A549 (cell line): ENCODE data around the gene FUCA2. TPM values are rescaled to one million over a fixed set of nuclear protein-coding genes. Genes with fewer than 3 reads are reported as not detected.

Experiments
- ATAC-seq, 2 experiments: fragments of 200-7000 bp in 1 of 2; fragments of >200 bp in 1 of 2; cut with Nextera tagmentation in 1 of 2; cut with Tn5 transposase in 1 of 2; 3 replicates each; pipeline versions ENCODE4 v1.8.0 to v1.9.1; 2018 to 2020; ENCODE audit warnings: mild to moderate bottlenecking in 1 of 2, moderate library complexity in 1 of 2
- CTCF ChIA-PET: fragments of 300-600 bp; sonication (Branson Sonifier 250); formaldehyde crosslinking; extraction: SDS; loops from one replicate; lab custom pipeline; 2021; ENCODE audit warnings: antibody characterized with exemption, inconsistent platforms; lab: Yijun Ruan, JAX
- POLR2A ChIA-PET: fragments of 350-600 bp; formaldehyde crosslinking; extraction: SDS; loops from one replicate; lab custom pipeline; 2021; ENCODE audit warnings: antibody characterized with exemption, inconsistent platforms; lab: Yijun Ruan, JAX
- DNase-seq, 2 experiments: peaks; one replicate each; pipeline versions ENCODE4 v3.0.0 to v3.0.0-alpha.2; 2011 to 2016; ENCODE audit warnings: low read depth in 1 of 2, low spot score in 1 of 2
- FAIRE-seq: peaks from 2 replicates; lab custom pipeline; 2011; peaks lifted over from hg19 to GRCh38; lab: Jason Lieb, UNC
- H3K27ac ChIP-seq, 2 experiments: fragments of >200 bp; sonication (Bioruptor Twin); formaldehyde crosslinking; 3 replicates each; pipeline ENCODE4 v1.5.1; 2016 to 2017
- H3K4me1 ChIP-seq: fragments of >200 bp; sonication (Bioruptor Twin); formaldehyde crosslinking; 3 replicates; pipeline ENCODE4 v1.6.1; 2016
- H3K4me2 ChIP-seq: fragments of >200 bp; sonication (Bioruptor Twin); formaldehyde crosslinking; 3 replicates; pipeline ENCODE4 v1.6.1; 2016
- H3K4me3 ChIP-seq: fragments of >200 bp; sonication (Bioruptor Twin); formaldehyde crosslinking; 3 replicates; pipeline ENCODE4 v1.5.1; 2016
- H3K9me3 ChIP-seq: fragments of >200 bp; sonication (Bioruptor Twin); formaldehyde crosslinking; 3 replicates; pipeline ENCODE4 v1.6.1; 2016
- ATOH8 ChIP-seq: fragments of 250-450 bp; sonication (Bioruptor Pico); IDR thresholded peaks from 2 replicates; pipeline ENCODE4 v1.5.0; 2020; ENCODE audit warnings: low read depth, mild to moderate bottlenecking, moderate library complexity
- BCL3 ChIP-seq: fragments of >200 bp; sonication (Bioruptor Twin); formaldehyde crosslinking; IDR thresholded peaks from 3 replicates; pipeline ENCODE4 v1.6.1; 2016
- CEBPB ChIP-seq, 2 experiments: fragments of >200 bp in 1 of 2; sonication (Bioruptor Twin) in 1 of 2; formaldehyde crosslinking in 1 of 2; IDR thresholded peaks; 2 replicates each; pipeline ENCODE4 v1.6.1; 2012 to 2016
- CHD2 ChIP-seq: fragments of 150-350 bp; IDR thresholded peaks from 2 replicates; pipeline ENCODE4 v1.6.1; 2014; ENCODE audit warnings: low read length; ENCODE audit not compliant: partially characterized antibody
- CHD4 ChIP-seq: fragments of 200-600 bp; sonication (generic); IDR thresholded peaks from 2 replicates; pipeline ENCODE4 v1.6.1; 2016; ENCODE audit warnings: antibody characterized with exemption, mild to moderate bottlenecking, borderline replicate concordance
- EHF ChIP-seq: fragments of 250-450 bp; sonication (Bioruptor Pico); IDR thresholded peaks from 2 replicates; pipeline ENCODE4 v1.5.0; 2020; ENCODE audit warnings: mild to moderate bottlenecking
- ESRRA ChIP-seq: fragments of 150-350 bp; IDR thresholded peaks from 2 replicates; pipeline ENCODE4 v1.6.1; 2014; ENCODE audit warnings: mild to moderate bottlenecking, low read length, borderline replicate concordance
- FOSB ChIP-seq: fragments of 250-450 bp; sonication (Bioruptor Pico); IDR thresholded peaks from 2 replicates; pipeline ENCODE4 v1.5.0; 2020; ENCODE audit warnings: mild to moderate bottlenecking, moderate library complexity
- FOSL2 ChIP-seq, 2 experiments: fragments of 450-650 bp in 1 of 2; fragments of >200 bp in 1 of 2; sonication (Bioruptor Twin) in 1 of 2; formaldehyde crosslinking; IDR thresholded peaks; 2 replicates each; pipeline versions ENCODE4 v1.5.0 to v1.6.1; 2016 to 2020; ENCODE audit warnings: mild to moderate bottlenecking in 1 of 2, moderate library complexity in 1 of 2
- HDAC2 ChIP-seq: fragments of 200-600 bp; sonication (generic); IDR thresholded peaks from 2 replicates; pipeline ENCODE4 v1.6.1; 2016
- HES2 ChIP-seq: fragments of >200 bp; sonication (Bioruptor Twin); formaldehyde crosslinking; IDR thresholded peaks from 2 replicates; pipeline ENCODE4 v1.6.1; 2016
- HEYL ChIP-seq: fragments of 250-450 bp; sonication (Bioruptor Pico); IDR thresholded peaks from 2 replicates; pipeline ENCODE4 v1.8.0; 2021; ENCODE audit warnings: mild to moderate bottlenecking, moderate library complexity
- HOXB13 ChIP-seq: fragments of 250-450 bp; sonication (Bioruptor Pico); IDR thresholded peaks from 2 replicates; pipeline ENCODE4 v1.5.0; 2020; ENCODE audit warnings: low read depth, mild to moderate bottlenecking, moderate library complexity
- HOXB5 ChIP-seq: fragments of 250-450 bp; sonication (Bioruptor Pico); IDR thresholded peaks from 2 replicates; pipeline ENCODE4 v1.5.0; 2020; ENCODE audit warnings: mild to moderate bottlenecking, moderate library complexity
- JUN ChIP-seq, 2 experiments: fragments of >200 bp; sonication (Bioruptor Twin); formaldehyde crosslinking; IDR thresholded peaks; 2 replicates in 1 of 2; 3 replicates in 1 of 2; pipeline ENCODE4 v1.6.1; 2016 to 2017
- MAX ChIP-seq: IDR thresholded peaks from 2 replicates; pipeline ENCODE4 v1.6.1; 2012
- MAZ ChIP-seq: fragments of 150-350 bp; IDR thresholded peaks from 2 replicates; pipeline ENCODE4 v1.6.1; 2014; ENCODE audit warnings: antibody characterized with exemption, low read depth, low read length, borderline replicate concordance
- NPAS2 ChIP-seq: fragments of 250-450 bp; sonication (Bioruptor Pico); IDR thresholded peaks from 2 replicates; pipeline ENCODE4 v1.8.0; 2022; ENCODE audit warnings: mild to moderate bottlenecking, moderate library complexity, borderline replicate concordance
- POLR2A ChIP-seq: IDR thresholded peaks from 2 replicates; pipeline ENCODE4 v1.6.1; 2012; ENCODE audit warnings: mild to moderate bottlenecking, low read length
- POLR2AphosphoS2 ChIP-seq: conservative IDR thresholded peaks from 2 replicates; pipeline ENCODE4 v1.6.1; 2012; ENCODE audit warnings: low read length, improper control_type of control experiment, inconsistent platforms
- RAD21 ChIP-seq, 2 experiments: fragments of >200 bp in 1 of 2; sonication (Bioruptor Twin) in 1 of 2; formaldehyde crosslinking in 1 of 2; IDR thresholded peaks in 1 of 2; conservative IDR thresholded peaks in 1 of 2; 2 replicates in 1 of 2; 3 replicates in 1 of 2; pipeline ENCODE4 v1.6.1; 2012 to 2018; ENCODE audit warnings: inconsistent platforms in 1 of 2
- RCOR1 ChIP-seq: fragments of 150-350 bp; IDR thresholded peaks from 2 replicates; pipeline ENCODE4 v1.6.1; 2014; ENCODE audit warnings: antibody characterized with exemption, low read length, low read depth
- RNF2 ChIP-seq: fragments of 200-600 bp; sonication (generic); IDR thresholded peaks from 2 replicates; pipeline ENCODE4 v1.6.1; 2016; ENCODE audit warnings: low read depth, mild to moderate bottlenecking, antibody characterized with exemption, moderate library complexity, borderline replicate concordance
- SREBF2 ChIP-seq: fragments of 450-650 bp; IDR thresholded peaks from 2 replicates; pipeline ENCODE4 v1.6.1; 2014; ENCODE audit warnings: mild to moderate bottlenecking, moderate library complexity
- TP53 ChIP-seq: fragments of 250-450 bp; sonication (Bioruptor Pico); IDR thresholded peaks from 2 replicates; pipeline ENCODE4 v1.5.0; 2021; ENCODE audit warnings: mild to moderate bottlenecking, moderate library complexity
- ZFP36 ChIP-seq: fragments of 450-650 bp; IDR thresholded peaks from 2 replicates; pipeline ENCODE4 v1.6.1; 2014; ENCODE audit warnings: borderline replicate concordance; ENCODE audit not compliant: partially characterized antibody
- ZSCAN20 ChIP-seq: fragments of 250-450 bp; sonication (Bioruptor Pico); IDR thresholded peaks from 2 replicates; pipeline ENCODE4 v1.8.0; 2022; ENCODE audit warnings: mild to moderate bottlenecking, moderate library complexity
- WGBS: methylation state at CpG from one replicate; pipeline ENCODE4 v1.1.6; 2017; ENCODE audit errors: missing lambda C conversion rate; 5-methylcytosine and 5-hydroxymethylcytosine counted together
- polyA plus RNA-seq, 4 experiments: library from polyadenylated mRNA; depleted of rRNA in 3 of 4; stranded (reverse); fragments of >200 nt; fragmentation: RNase III in 1 of 4; extraction: RNeasy Plus Mini Kit Qiagen cat#74134 plus additional on column Dnase treatment in 1 of 4; gene quantifications; 2 replicates in 3 of 4; 3 replicates in 1 of 4; pipeline ENCODE4 v1.2.3, GENCODE V29; 2011 to 2017
- TF ChIP-seq, protein P1 (sequence below): fragments of 450-650 bp; IDR thresholded peaks from 2 replicates; pipeline ENCODE4 v1.6.1; 2014; ENCODE audit warnings: antibody characterized with exemption

The FUCA2 gene
- polyA plus RNA-seq, 2 of the 4 experiments (the other 2 are of a cell fraction) = 46.9 to 55.5 TPM

DNA sequence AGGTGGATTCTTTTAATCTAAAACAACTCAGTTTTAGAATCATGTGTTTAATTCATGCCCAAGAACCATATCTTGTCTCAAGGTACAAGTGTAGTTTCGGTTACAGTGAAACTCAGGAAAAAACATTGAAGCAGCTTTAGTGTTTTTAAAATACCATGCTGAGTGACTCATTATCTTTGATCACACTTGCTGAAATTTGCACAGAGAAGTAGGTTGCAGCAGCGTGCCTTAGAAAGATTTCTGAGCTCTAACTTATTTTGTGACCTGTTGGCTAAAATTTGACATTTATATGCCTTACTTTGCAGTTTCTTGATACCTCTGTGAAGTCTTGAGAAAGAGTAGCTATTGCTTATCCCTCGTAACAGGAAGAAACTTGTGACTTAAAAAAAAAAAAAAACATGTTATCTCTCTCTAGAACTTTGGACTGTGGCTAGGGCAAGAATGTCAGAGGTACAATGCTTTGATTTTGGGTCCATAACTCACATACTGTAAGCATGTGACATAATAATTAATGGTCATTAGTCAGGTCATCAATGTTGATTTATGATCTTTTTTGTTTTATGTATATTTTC lies 34.5 kb upstream of the FUCA2 start (continued):
- TF ChIP-seq NPAS2 (CRISPR knock-in tag) = no peak
- TF ChIP-seq HOXB5 (CRISPR knock-in tag) = no peak
- no peak for TF ChIP-seq RAD21 (conservative IDR thresholded peaks at IDR 0.05 in 1 of 2, IDR thresholded peaks at IDR 0.05 in 1 of 2)
- TF ChIP-seq HEYL (CRISPR knock-in tag) = no peak
- no peak for TF ChIP-seq FOSB
- TF ChIP-seq FOSL2 (IDR thresholded peaks at IDR 0.05) = no peak
- no peak for TF ChIP-seq FOSL2 (CRISPR knock-in tag; IDR thresholded peaks at IDR 0.05)
- no peak for TF ChIP-seq POLR2AphosphoS2
- no peak for TF ChIP-seq CEBPB (IDR thresholded peaks at IDR 0.05)

- CTCF ChIA-PET = interaction anchor here (0.6 kb wide), 1 partner anchor 16 kb away, joined by 4 read pairs; no protein-coding TSS in a partner anchor
- no peak for DNase-seq
- H3K27ac ChIP-seq = no peak overlapping the region
- peaks cover 14% of the 10 kb centered on the region; the same call in 2 of the 3 replicates for H3K4me1 ChIP-seq
- H3K9me3 ChIP-seq = no peaks in the 10 kb centered on the region
- H3K4me3 ChIP-seq = no peak overlapping the region
- TF ChIP-seq EHF (CRISPR knock-in tag) (no peak), CHD4 (no peak), HDAC2 (no peak), JUN (IDR thresholded peaks at IDR 0.05) (no peak)
- TF ChIP-seq, all 56 proteins: peak for 0
- POLR2A ChIA-PET = no interaction called here
- H3K4me2 ChIP-seq = no peak overlapping the region
- FAIRE-seq = no peak
- ATAC-seq = no peak
- 58% methylated on average over 2 of the region's 2 CpGs for WGBS
These were observed 33.6 kb upstream of the FUCA2 start for GRCh38 chr6:143545165-143545564.

DNA sequence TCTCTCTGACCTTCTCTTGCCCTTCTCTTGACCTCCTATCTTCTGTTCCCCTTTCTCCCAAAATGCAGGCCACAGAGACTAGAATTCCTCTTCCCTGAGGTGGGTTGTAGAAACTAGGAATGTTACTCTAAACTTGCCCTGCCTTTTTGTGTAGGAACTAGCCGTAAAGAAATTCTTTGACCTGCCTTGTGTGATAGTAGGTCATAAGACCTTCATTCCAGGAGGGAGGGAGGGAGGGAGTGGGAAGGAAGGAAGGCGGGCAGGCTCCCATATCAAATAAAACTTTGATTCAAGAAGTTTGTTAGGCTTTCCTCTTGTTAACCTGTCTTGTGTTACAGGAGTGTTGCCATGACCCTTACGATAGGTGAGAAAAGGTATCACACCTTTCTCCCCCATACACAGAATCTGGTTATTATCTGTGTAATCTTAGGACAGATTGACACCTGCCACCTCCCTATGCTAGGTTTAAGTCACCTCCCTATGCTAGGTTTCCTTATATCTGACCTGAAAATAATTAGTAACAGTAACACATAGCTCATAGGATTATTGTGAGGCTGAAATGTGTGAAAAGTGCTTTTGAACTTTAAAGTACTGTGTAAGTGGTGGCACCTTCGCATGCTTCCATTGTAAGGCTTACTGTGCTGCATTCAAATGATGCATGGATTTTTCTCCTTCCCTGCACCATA lies 32.6 kb upstream of the FUCA2 start:
- no peak for DNase-seq
- POLR2A ChIA-PET = no interaction called here
- FAIRE-seq = no peak
- no peak overlapping the region for H3K4me2 ChIP-seq
- 93% methylated on average over 4 of the region's 4 CpGs for WGBS
- H3K4me1 ChIP-seq = peaks cover 14% of the 10 kb centered on the region; the same call in 2 of the 3 replicates
- TF ChIP-seq CHD4 = no peak
- TF ChIP-seq EHF (CRISPR knock-in tag) = no peak
- TF ChIP-seq RCOR1 = no peak
- no peak for TF ChIP-seq HOXB13 (CRISPR knock-in tag)
- TF ChIP-seq, protein P1, sequence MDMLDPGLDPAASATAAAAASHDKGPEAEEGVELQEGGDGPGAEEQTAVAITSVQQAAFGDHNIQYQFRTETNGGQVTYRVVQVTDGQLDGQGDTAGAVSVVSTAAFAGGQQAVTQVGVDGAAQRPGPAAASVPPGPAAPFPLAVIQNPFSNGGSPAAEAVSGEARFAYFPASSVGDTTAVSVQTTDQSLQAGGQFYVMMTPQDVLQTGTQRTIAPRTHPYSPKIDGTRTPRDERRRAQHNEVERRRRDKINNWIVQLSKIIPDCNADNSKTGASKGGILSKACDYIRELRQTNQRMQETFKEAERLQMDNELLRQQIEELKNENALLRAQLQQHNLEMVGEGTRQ = no peak
- TF ChIP-seq ESRRA = no peak
- no peak for TF ChIP-seq JUN (IDR thresholded peaks at IDR 0.05)
- no peak for TF ChIP-seq MAX
- TF ChIP-seq ZSCAN20 (CRISPR knock-in tag) = no peak
- no peak for TF ChIP-seq RNF2
- TF ChIP-seq CHD2 = no peak
- no peak for ATAC-seq
- no peaks in the 10 kb centered on the region for H3K9me3 ChIP-seq
- CTCF ChIA-PET = no interaction called here
- no peak overlapping the region for H3K27ac ChIP-seq
- H3K4me3 ChIP-seq = no peak overlapping the region

DNA sequence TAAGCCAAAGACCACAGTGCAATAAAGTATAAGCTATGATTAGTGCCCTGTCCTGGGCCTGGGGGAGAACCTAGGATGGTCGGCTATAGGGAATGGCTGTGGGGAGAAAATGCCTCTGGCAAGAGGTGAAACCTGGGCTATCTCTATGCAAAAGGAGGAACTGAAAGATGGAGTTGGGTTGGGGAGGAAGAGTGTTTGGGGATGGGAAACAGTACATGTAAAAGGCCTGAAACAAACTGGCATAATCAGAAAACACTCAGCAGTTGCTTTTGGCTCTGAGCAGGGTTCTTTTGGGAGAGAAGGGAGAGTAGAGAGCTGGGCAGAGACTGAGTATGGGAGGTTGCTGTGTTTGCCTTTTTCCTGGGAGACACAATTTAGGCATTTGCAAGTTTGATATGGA lies 31.9 kb upstream of the FUCA2 start:
- ChIA-PET POLR2A (interaction anchor here (1.1 kb wide), 1 partner anchor 32 kb away, joined by 3 read pairs; the partner anchor contains the start of gene FUCA2), CTCF (no interaction called here)
- no peak for FAIRE-seq
- peaks cover 14% of the 10 kb centered on the region; the same call in 2 of the 3 replicates for H3K4me1 ChIP-seq
- H3K9me3 ChIP-seq = no peaks in the 10 kb centered on the region
- ATAC-seq = no peak
- no peak overlapping the region for H3K4me2 ChIP-seq
- 90% methylated on average over 1 of the region's 1 CpG for WGBS
- no peak overlapping the region for H3K27ac ChIP-seq
- H3K4me3 ChIP-seq = no peak overlapping the region
- no peak for DNase-seq
- no peak for TF ChIP-seq CHD4
- TF ChIP-seq SREBF2 = no peak
- no peak for TF ChIP-seq FOSB
- TF ChIP-seq CEBPB (IDR thresholded peaks at IDR 0.05) = no peak
- no peak for TF ChIP-seq TP53 (CRISPR knock-in tag)
- TF ChIP-seq POLR2AphosphoS2 = no peak
- no peak for TF ChIP-seq ATOH8
- no peak for TF ChIP-seq HES2
- no peak for TF ChIP-seq BCL3
- no peak for TF ChIP-seq RAD21 (conservative IDR thresholded peaks at IDR 0.05 in 1 of 2, IDR thresholded peaks at IDR 0.05 in 1 of 2)
- no peak for TF ChIP-seq ZFP36
- no peak for TF ChIP-seq POLR2A
- TF ChIP-seq MAZ = no peak
- TF ChIP-seq RNF2 = no peak
